HepG2 (cell line): Measurements from ENCODE around the gene UCN2. TPM values are rescaled to one million over a fixed set of nuclear protein-coding genes. Genes with fewer than 3 reads are reported as not detected.
A peak's percentile ranks its signal among the peaks of the same experiment; 100 is the strongest.

ENCODE experiments used
- HNF1A ChIP-seq, 2 experiments: sonication (generic) in 1 of 2; formaldehyde crosslinking in 1 of 2; IDR thresholded peaks; 2 replicates each; pipeline versions ENCODE4 v1.4.0 to v1.6.1; 2016 to 2020; ENCODE audit warnings: borderline replicate concordance in 1 of 2, low read depth in 1 of 2, mild to moderate bottlenecking in 1 of 2, missing genetic modification reagents in 1 of 2
- IKZF4 ChIP-seq: sonication (generic); formaldehyde crosslinking; IDR thresholded peaks from 2 replicates; pipeline ENCODE4 v1.5.1; 2020; ENCODE audit warnings: borderline replicate concordance, mild to moderate bottlenecking, low read depth, missing genetic modification reagents; ENCODE audit errors: not compliant biosample characterization
- KDM3A ChIP-seq: IDR thresholded peaks from 2 replicates; pipeline ENCODE4 v1.6.1; 2018; ENCODE audit warnings: low read depth, missing compliant biosample characterization
- NFE2 ChIP-seq: sonication (generic); formaldehyde crosslinking; IDR thresholded peaks from 2 replicates; pipeline ENCODE4 v1.4.0; 2020; ENCODE audit warnings: missing genetic modification reagents
- SNAPC2 ChIP-seq: sonication (generic); formaldehyde crosslinking; IDR thresholded peaks from 2 replicates; pipeline ENCODE4 v1.8.1; 2022; ENCODE audit warnings: mild to moderate bottlenecking, missing genetic modification reagents
- ZBTB38 ChIP-seq: sonication (generic); formaldehyde crosslinking; IDR thresholded peaks from 2 replicates; pipeline ENCODE4 v1.5.1; 2020; ENCODE audit warnings: mild to moderate bottlenecking, missing genetic modification reagents
- ZFP36L1 ChIP-seq: sonication (generic); formaldehyde crosslinking; IDR thresholded peaks from 2 replicates; pipeline ENCODE4 v1.8.0; 2022; ENCODE audit warnings: mild to moderate bottlenecking, missing genetic modification reagents, moderate library complexity
- ZFX ChIP-seq: sonication (generic); formaldehyde crosslinking; IDR thresholded peaks from 2 replicates; pipeline ENCODE4 v1.4.0; 2020; ENCODE audit warnings: mild to moderate bottlenecking, low read depth, missing genetic modification reagents, moderate library complexity
- ZFYVE20 ChIP-seq: sonication (generic); formaldehyde crosslinking; IDR thresholded peaks from 2 replicates; pipeline ENCODE4 v1.8.0; 2023; ENCODE audit warnings: low read depth, mild to moderate bottlenecking, moderate library complexity, missing genetic modification reagents, borderline replicate concordance
- ZKSCAN1 ChIP-seq: fragments of 150-350 bp; IDR thresholded peaks from 2 replicates; pipeline ENCODE4 v1.6.1; 2014; ENCODE audit warnings: low read length
- ZNF138 ChIP-seq: sonication (generic); formaldehyde crosslinking; IDR thresholded peaks from 2 replicates; pipeline ENCODE4 v1.5.0; 2020; ENCODE audit warnings: mild to moderate bottlenecking, low read depth, missing genetic modification reagents
- ZNF792 ChIP-seq: IDR thresholded peaks from 2 replicates; pipeline ENCODE4 v1.6.1; 2016
- ZSCAN5A ChIP-seq: sonication (generic); formaldehyde crosslinking; IDR thresholded peaks from 2 replicates; pipeline ENCODE4 v1.8.0; 2022; ENCODE audit warnings: mild to moderate bottlenecking, missing genetic modification reagents, borderline replicate concordance
- polyA plus RNA-seq, 8 experiments: library from polyadenylated mRNA; depleted of rRNA in 3 of 8; stranded (reverse) in 7 of 8; unstranded in 1 of 8; fragments of >200 nt; fragmentation: Illumina TruSeq in 4 of 8; extraction: Trizol in 4 of 8; gene quantifications; 2 replicates each; pipeline versions ENCODE4 v1.2.1 to v1.2.3, GENCODE V29; 2011 to 2016; ENCODE audit warnings: low read depth in 4 of 8, missing spikeins in 1 of 8, mixed read lengths in 1 of 8; ENCODE audit not compliant: insufficient read depth in 1 of 8
- total RNA-seq, 5 experiments: library from RNA; depleted of rRNA; stranded (reverse); fragments of >200 nt; fragmentation: Illumina TruSeq; extraction: Trizol; gene quantifications; 2 replicates each; pipeline ENCODE4 v1.2.3, GENCODE V29; 2016; ENCODE audit warnings: low read depth in 1 of 5
- TF ChIP-seq, protein P1 (sequence below): IDR thresholded peaks from 2 replicates; pipeline ENCODE4 v1.6.1; 2016; ENCODE audit warnings: low read depth, control low read depth
- TF ChIP-seq, protein P2 (sequence below): sonication (generic); formaldehyde crosslinking; IDR thresholded peaks from 2 replicates; pipeline ENCODE4 v1.4.0; 2020; ENCODE audit warnings: missing genetic modification reagents
- TF ChIP-seq, protein P3 (sequence below): sonication (generic); formaldehyde crosslinking; IDR thresholded peaks from 2 replicates; pipeline ENCODE4 v1.5.0; 2020; ENCODE audit warnings: mild to moderate bottlenecking, missing genetic modification reagents
- TF ChIP-seq, protein P4 (sequence below): sonication (generic); formaldehyde crosslinking; IDR thresholded peaks from 2 replicates; pipeline ENCODE4 v1.8.0; 2022; ENCODE audit warnings: missing genetic modification reagents, mild to moderate bottlenecking, borderline replicate concordance

The UCN2 gene
- total and polyA plus RNA-seq, 2 of the 13 experiments (the other 11 are each of a cell fraction or from before 2014, with no cell fraction given): 0.07 to 1.5 TPM

DNA sequence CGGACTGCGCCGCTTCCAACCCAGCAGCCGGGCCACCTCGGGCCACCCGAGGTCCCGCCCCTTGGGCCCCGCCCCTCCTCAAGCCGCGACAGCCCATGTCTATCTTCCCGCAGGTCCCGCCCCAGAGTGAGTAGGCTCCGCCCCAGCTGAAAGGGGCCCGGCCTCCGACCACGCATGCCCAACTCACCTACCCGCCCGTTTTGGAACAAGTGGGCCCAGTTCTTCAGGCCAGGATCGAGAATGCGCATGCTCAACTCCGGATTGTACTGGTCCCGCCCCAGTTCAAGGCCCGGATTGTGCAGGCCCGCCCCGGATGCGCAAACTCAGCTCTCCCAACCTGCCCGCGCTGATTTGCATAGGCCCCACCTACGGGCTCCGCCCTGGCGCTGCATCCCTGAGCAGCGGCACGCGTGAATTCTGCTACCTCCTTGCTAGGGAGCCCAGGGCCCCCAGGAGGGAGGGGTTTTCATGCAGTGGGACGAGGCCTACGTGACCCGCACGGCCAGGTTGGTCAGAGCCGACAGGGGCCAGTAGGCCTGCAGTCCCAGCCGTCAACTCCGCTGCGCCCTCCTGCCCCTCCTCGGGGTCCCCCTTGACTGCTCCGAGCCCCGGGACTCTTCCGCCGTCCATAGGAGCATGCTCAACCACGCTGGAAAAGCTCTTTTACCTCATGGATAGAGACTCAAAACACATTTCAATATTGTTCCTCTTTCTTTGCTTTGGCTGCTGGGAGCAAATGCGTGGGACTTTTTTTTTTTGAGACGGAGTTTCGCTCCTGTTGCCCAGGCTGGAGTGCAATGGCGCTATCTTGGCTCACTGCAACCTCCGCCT lies 6.6 kb downstream of the UCN2 start, which contains the start of gene PFKFB4 (continued):
- TF ChIP-seq HNF1A (IDR thresholded peaks at IDR 0.05; ENCODE audit: low read depth) (0 out of 2 replicates have a peak, but pooled peaks have one; percentile 52), HNF1A (CRISPR knock-in tag; IDR thresholded peaks at IDR 0.05; ENCODE audit: borderline replicate concordance) (peak; percentile 60; the same call in 1 of the 2 replicates), ZSCAN5A (CRISPR knock-in tag) (0 out of 2 replicates have a peak, but pooled peaks have one; percentile 54), ZNF792 (peak; percentile 91), NFE2 (no peak), ZNF138 (CRISPR knock-in tag) (peak; percentile 24; the same call in 1 of the 2 replicates), ZFP36L1 (no peak), SNAPC2 (peak; percentile 96), IKZF4 (CRISPR knock-in tag) (no peak), ZBTB38 (peak; percentile 40; the same call in 1 of the 2 replicates), KDM3A (peak; percentile 60), ZFYVE20 (no peak), ZKSCAN1 (no peak), ZFX (CRISPR knock-in tag) (peak; percentile 96)
- TF ChIP-seq, protein P1, sequence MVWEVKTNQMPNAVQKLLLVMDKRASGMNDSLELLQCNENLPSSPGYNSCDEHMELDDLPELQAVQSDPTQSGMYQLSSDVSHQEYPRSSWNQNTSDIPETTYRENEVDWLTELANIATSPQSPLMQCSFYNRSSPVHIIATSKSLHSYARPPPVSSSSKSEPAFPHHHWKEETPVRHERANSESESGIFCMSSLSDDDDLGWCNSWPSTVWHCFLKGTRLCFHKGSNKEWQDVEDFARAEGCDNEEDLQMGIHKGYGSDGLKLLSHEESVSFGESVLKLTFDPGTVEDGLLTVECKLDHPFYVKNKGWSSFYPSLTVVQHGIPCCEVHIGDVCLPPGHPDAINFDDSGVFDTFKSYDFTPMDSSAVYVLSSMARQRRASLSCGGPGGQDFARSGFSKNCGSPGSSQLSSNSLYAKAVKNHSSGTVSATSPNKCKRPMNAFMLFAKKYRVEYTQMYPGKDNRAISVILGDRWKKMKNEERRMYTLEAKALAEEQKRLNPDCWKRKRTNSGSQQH (CRISPR knock-in tag): peak; percentile 75; the same call in 1 of the 2 replicates
- TF ChIP-seq, protein P2, sequence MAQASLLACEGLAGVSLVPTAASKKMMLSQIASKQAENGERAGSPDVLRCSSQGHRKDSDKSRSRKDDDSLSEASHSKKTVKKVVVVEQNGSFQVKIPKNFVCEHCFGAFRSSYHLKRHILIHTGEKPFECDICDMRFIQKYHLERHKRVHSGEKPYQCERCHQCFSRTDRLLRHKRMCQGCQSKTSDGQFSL (CRISPR knock-in tag): 0 out of 2 replicates have a peak, but pooled peaks have one; percentile 39
- TF ChIP-seq, protein P3, sequence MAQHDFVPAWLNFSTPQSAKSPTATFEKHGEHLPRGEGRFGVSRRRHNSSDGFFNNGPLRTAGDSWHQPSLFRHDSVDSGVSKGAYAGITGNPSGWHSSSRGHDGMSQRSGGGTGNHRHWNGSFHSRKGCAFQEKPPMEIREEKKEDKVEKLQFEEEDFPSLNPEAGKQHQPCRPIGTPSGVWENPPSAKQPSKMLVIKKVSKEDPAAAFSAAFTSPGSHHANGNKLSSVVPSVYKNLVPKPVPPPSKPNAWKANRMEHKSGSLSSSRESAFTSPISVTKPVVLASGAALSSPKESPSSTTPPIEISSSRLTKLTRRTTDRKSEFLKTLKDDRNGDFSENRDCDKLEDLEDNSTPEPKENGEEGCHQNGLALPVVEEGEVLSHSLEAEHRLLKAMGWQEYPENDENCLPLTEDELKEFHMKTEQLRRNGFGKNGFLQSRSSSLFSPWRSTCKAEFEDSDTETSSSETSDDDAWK (CRISPR knock-in tag): no peak
- TF ChIP-seq, protein P4, sequence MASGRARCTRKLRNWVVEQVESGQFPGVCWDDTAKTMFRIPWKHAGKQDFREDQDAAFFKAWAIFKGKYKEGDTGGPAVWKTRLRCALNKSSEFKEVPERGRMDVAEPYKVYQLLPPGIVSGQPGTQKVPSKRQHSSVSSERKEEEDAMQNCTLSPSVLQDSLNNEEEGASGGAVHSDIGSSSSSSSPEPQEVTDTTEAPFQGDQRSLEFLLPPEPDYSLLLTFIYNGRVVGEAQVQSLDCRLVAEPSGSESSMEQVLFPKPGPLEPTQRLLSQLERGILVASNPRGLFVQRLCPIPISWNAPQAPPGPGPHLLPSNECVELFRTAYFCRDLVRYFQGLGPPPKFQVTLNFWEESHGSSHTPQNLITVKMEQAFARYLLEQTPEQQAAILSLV (CRISPR knock-in tag): no peak
